Calu3 (cell line): Measurements from ENCODE around the gene ACTR8. TPM values are rescaled to one million over a fixed set of nuclear protein-coding genes. Genes with fewer than 3 reads are reported as not detected.

Experiments used
- BruUV-seq: library from RNA; stranded (reverse); fragments of 400-500 nt; replicated peaks from 2 replicates; lab custom pipeline; 2021; lab: Mats Ljungman, UMichigan
- CTCF ChIA-PET: fragments of 300-600 bp; sonication (Branson Sonifier 250); formaldehyde crosslinking; loops from one replicate; lab custom pipeline; 2022; ENCODE audit warnings: antibody characterized with exemption; lab: Charles Lee
- DNase-seq: peaks from one replicate; pipeline ENCODE4 v3.0.0; 2022
- H3K27ac Mint-ChIP-seq: one replicate; pipeline ENCODE4 v1.8.0; 2022; ENCODE audit warnings: mixed read lengths; ENCODE audit not compliant: unreplicated experiment
- H3K27me3 Mint-ChIP-seq: one replicate; pipeline ENCODE4 v1.8.0; 2022; ENCODE audit warnings: mixed read lengths; ENCODE audit not compliant: unreplicated experiment
- H3K36me3 Mint-ChIP-seq: one replicate; pipeline ENCODE4 v1.8.0; 2022; ENCODE audit warnings: mild to moderate bottlenecking, moderate library complexity, mixed read lengths; ENCODE audit not compliant: insufficient read depth, unreplicated experiment
- H3K4me1 Mint-ChIP-seq: one replicate; pipeline ENCODE4 v1.8.0; 2022; ENCODE audit warnings: mild to moderate bottlenecking, low read depth, mixed read lengths; ENCODE audit not compliant: unreplicated experiment
- H3K4me3 Mint-ChIP-seq: one replicate; pipeline ENCODE4 v1.8.0; 2022; ENCODE audit warnings: mild to moderate bottlenecking, low read depth, moderate library complexity, mixed read lengths; ENCODE audit not compliant: unreplicated experiment
- H3K9me3 Mint-ChIP-seq: one replicate; pipeline ENCODE4 v1.8.0; 2022; ENCODE audit warnings: low read depth, mixed read lengths; ENCODE audit not compliant: unreplicated experiment
- intact Hi-C: fragments of 100-400 bp; cut with micrococcal nuclease; formaldehyde crosslinking; loops from one replicate; pipeline ENCODE4 v1.10.0; 2022; ENCODE audit not compliant: unreplicated experiment
- total RNA-seq: library from RNA; stranded (reverse); gene quantifications from 2 replicates; pipeline ENCODE4 v1.2.3, GENCODE V29; 2022
- TF ChIP-seq, protein P1 (sequence below): fragments of 200-600 bp; IDR thresholded peaks from one replicate; pipeline ENCODE4 v1.8.0; 2022; ENCODE audit warnings: antibody characterized with exemption; ENCODE audit not compliant: unreplicated experiment

ACTR8 gene
- total RNA-seq, 1 experiment from 2014 or later: 21.5 TPM

DNA sequence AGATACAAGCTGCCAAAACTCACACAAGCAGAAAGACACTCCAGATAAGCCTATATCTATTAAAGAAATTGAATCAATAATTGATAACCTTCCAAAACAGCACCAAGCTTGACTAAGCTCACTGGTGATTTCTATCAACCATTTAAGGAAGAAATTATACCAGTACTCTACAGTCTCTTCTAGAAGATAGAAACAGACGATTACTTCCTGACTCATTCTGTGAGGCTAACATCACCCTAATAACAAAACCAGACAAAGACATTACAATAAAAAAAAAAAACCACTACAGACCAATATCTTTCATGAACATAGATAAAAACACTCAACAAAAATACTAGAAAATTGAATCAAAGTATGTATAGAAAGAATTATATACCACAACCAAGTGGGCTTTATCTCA is 55.9 kb downstream of the ACTR8 start:
- intact Hi-C loops: no loop called here
- H3K27ac Mint-ChIP-seq: no peak overlapping the region
- CTCF ChIA-PET: interaction anchor here (0.6 kb wide), 1 partner anchor 571 kb away, joined by 3 read pairs; no protein-coding TSS in a partner anchor
- no TSS peak for BruUV-seq
- H3K9me3 Mint-ChIP-seq: no peaks in the 10 kb centered on the region
- H3K27me3 Mint-ChIP-seq: no peaks in the 10 kb centered on the region
- TF ChIP-seq, protein P1, sequence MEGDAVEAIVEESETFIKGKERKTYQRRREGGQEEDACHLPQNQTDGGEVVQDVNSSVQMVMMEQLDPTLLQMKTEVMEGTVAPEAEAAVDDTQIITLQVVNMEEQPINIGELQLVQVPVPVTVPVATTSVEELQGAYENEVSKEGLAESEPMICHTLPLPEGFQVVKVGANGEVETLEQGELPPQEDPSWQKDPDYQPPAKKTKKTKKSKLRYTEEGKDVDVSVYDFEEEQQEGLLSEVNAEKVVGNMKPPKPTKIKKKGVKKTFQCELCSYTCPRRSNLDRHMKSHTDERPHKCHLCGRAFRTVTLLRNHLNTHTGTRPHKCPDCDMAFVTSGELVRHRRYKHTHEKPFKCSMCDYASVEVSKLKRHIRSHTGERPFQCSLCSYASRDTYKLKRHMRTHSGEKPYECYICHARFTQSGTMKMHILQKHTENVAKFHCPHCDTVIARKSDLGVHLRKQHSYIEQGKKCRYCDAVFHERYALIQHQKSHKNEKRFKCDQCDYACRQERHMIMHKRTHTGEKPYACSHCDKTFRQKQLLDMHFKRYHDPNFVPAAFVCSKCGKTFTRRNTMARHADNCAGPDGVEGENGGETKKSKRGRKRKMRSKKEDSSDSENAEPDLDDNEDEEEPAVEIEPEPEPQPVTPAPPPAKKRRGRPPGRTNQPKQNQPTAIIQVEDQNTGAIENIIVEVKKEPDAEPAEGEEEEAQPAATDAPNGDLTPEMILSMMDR: no peak
- DNase-seq: no peak
- peaks cover 33% of the 10 kb centered on the region for H3K4me1 Mint-ChIP-seq
- H3K36me3 Mint-ChIP-seq: peaks cover 27% of the 10 kb centered on the region
- no peak overlapping the region for H3K4me3 Mint-ChIP-seq

DNA sequence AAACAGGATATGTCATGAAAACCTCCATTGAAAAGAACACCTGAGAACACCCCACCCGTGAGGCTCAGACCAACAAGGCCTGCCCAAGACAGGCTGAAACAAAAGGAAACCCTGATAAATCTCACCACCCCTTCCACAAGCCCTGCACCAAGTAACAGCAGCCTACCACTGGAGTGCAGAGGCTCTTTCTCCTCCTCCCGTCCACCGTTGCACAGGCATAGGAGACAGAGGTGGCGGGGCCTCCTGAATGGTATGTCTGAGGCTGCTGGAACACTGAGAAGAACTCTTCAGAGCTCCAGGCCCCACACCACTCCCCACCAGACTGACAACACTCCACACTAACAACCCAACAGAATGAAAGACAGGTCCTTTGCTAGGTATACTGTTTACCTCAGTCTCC is 57.2 kb downstream of the ACTR8 start:
- Mint-ChIP-seq H3K4me1 (peaks cover 33% of the 10 kb centered on the region), H3K27ac (no peak overlapping the region), H3K27me3 (no peaks in the 10 kb centered on the region), H3K4me3 (no peak overlapping the region), H3K36me3 (peaks cover 24% of the 10 kb centered on the region), H3K9me3 (no peaks in the 10 kb centered on the region)
- TF ChIP-seq, protein P1: no peak
- BruUV-seq: no TSS peak
- no peak for DNase-seq
- intact Hi-C loops: no loop called here
- CTCF ChIA-PET: no interaction called here

GRCh38 chr3:53823956-53824657 is 57.8 kb downstream of the ACTR8 start:
- BruUV-seq: no TSS peak
- TF ChIP-seq, protein P1: no peak
- peaks cover 21% of the 10 kb centered on the region for H3K36me3 Mint-ChIP-seq
- H3K4me1 Mint-ChIP-seq: peaks cover 31% of the 10 kb centered on the region
- no peaks in the 10 kb centered on the region for H3K9me3 Mint-ChIP-seq
- DNase-seq: no peak
- intact Hi-C loops: no loop called here
- no peak overlapping the region for H3K27ac Mint-ChIP-seq
- H3K27me3 Mint-ChIP-seq: no peaks in the 10 kb centered on the region
- CTCF ChIA-PET: no interaction called here
- H3K4me3 Mint-ChIP-seq: no peak overlapping the region

GRCh38 chr3:53823026-53823955 is 58.7 kb downstream of the ACTR8 start:
- DNase-seq: no peak
- intact Hi-C loops: no loop called here
- Mint-ChIP-seq H3K4me1 (peaks cover 23% of the 10 kb centered on the region), H3K27me3 (no peaks in the 10 kb centered on the region), H3K4me3 (no peak overlapping the region), H3K36me3 (peaks cover 21% of the 10 kb centered on the region), H3K27ac (no peak overlapping the region), H3K9me3 (no peaks in the 10 kb centered on the region)
- TF ChIP-seq, protein P1: no peak
- CTCF ChIA-PET: no interaction called here
- BruUV-seq: no TSS peak
